Right atrium auricular region (tissue), 2 donors: ENCODE data around the gene ACTRT2. TPM values are rescaled to one million over a fixed set of nuclear protein-coding genes. Genes with fewer than 3 reads are reported as not detected.

ENCODE experiments used
- DNase-seq: peaks from one replicate; pipeline ENCODE4 v3.0.0-alpha.2; 2019; ENCODE audit warnings: low spot score
- H3K27ac ChIP-seq, 2 donors: fragments of 200-600 bp; sonication (generic); 1 replicate in 1 of 2; 2 replicates in 1 of 2; pipeline ENCODE4 v1.5.1; 2016 to 2019
- H3K27me3 ChIP-seq, 2 donors: fragments of 200-600 bp; sonication (generic); one replicate each; pipeline versions ENCODE4 v1.5.1 to v1.6.0; 2017 to 2019
- H3K36me3 ChIP-seq: fragments of 200-600 bp; sonication (generic); one replicate; pipeline ENCODE4 v1.5.1; 2016
- H3K4me1 ChIP-seq, 2 donors: fragments of 200-600 bp; sonication (generic); one replicate each; pipeline versions ENCODE4 v1.5.1 to v1.6.0; 2017 to 2019
- H3K4me3 ChIP-seq, 2 donors: fragments of 200-600 bp; sonication (generic); 1 replicate in 1 of 2; 2 replicates in 1 of 2; pipeline ENCODE4 v1.5.1; 2017 to 2019; ENCODE audit warnings: mild to moderate bottlenecking in 1 of 2, moderate library complexity in 1 of 2
- H3K9me3 ChIP-seq, 2 donors: fragments of 200-600 bp; sonication (generic); one replicate each; pipeline ENCODE4 v1.5.1; 2019
- CTCF ChIP-seq, 2 donors: fragments of 200-600 bp; sonication (generic); IDR thresholded peaks; one replicate each; pipeline ENCODE4 v1.5.1; 2019; ENCODE audit warnings: antibody characterized with exemption in 2 of 2
- total RNA-seq, 2 donors: library from RNA; depleted of rRNA; stranded (reverse); fragments of >200 nt; gene quantifications; one replicate each; pipeline ENCODE4 v1.1.0, GENCODE V29; 2016

Gene ACTRT2
- total RNA-seq, 2 donors from 2014 or later, result not detected

DNA sequence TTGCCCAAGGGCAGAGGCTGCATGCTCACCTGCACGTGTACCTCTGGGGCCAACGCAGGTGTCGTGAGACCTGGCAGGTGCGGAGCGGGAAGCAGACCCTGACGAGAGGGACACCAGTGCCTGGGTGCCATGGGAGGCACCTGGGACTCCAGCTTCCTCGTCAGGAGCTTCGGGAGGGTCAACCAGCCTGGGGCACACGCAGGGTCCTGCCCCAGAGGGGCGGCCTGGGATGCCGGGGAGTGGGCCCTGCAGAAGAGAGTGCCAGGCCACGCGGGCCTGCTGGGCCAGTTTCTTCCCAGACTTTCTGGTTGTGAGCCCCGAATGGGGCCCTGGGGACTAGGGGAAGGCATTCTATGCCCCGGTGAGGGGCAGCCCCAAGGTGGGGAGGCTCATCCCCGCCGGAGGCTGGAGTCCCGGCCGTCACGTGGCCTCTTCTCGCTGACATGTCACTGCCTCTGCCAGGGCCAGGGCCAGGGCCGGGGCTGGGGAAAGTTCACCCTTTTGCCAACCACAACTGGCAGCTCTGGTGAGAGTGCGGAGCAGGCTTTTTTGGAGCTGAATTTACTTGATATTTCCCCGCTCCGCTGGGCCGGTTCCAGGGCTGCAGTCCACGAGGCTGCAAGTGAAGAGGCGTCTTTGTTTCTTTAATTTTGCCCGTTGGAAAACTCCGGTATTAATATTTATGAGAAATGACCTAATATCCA is 38.5 kb upstream of the ACTRT2 start:
- no peak for DNase-seq
- no peak overlapping the region for H3K27ac ChIP-seq
- H3K4me1 ChIP-seq, result peaks cover 0 to 12% of the 10 kb centered on the region in 2 donors
- H3K4me3 ChIP-seq, result no peak overlapping the region
- H3K36me3 ChIP-seq, result no peaks in the 10 kb centered on the region
- H3K9me3 ChIP-seq, result no peaks in the 10 kb centered on the region
- no peaks in the 10 kb centered on the region for H3K27me3 ChIP-seq
- no peak for TF ChIP-seq CTCF (IDR thresholded peaks at IDR 0.05)

DNA sequence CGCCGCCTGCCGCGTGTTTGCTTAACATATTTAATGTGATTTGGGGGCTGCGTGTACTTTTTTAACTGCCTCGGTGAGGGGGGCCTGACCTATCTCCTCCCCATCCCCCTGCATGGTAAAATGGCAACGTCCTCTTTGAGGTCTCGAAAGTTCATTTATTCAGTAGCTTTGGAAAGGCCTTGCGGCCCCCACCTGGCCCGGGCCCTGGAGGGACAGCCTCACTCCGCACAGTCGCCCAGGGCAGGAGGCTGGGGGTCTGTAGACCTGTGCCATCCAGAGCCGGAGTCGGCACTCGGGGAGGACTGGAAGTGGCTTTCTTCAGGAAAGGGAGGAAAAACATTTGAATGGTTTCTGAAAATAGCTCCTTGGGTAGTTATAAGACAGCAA is 38.0 kb upstream of the ACTRT2 start:
- H3K9me3 ChIP-seq, result no peaks in the 10 kb centered on the region
- H3K36me3 ChIP-seq, result no peaks in the 10 kb centered on the region
- H3K27me3 ChIP-seq, result no peaks in the 10 kb centered on the region
- H3K27ac ChIP-seq, result no peak overlapping the region
- DNase-seq, result no peak
- no peak for TF ChIP-seq CTCF (IDR thresholded peaks at IDR 0.05)
- peaks cover 0 to 12% of the 10 kb centered on the region in 2 donors for H3K4me1 ChIP-seq
- H3K4me3 ChIP-seq, result no peak overlapping the region

DNA sequence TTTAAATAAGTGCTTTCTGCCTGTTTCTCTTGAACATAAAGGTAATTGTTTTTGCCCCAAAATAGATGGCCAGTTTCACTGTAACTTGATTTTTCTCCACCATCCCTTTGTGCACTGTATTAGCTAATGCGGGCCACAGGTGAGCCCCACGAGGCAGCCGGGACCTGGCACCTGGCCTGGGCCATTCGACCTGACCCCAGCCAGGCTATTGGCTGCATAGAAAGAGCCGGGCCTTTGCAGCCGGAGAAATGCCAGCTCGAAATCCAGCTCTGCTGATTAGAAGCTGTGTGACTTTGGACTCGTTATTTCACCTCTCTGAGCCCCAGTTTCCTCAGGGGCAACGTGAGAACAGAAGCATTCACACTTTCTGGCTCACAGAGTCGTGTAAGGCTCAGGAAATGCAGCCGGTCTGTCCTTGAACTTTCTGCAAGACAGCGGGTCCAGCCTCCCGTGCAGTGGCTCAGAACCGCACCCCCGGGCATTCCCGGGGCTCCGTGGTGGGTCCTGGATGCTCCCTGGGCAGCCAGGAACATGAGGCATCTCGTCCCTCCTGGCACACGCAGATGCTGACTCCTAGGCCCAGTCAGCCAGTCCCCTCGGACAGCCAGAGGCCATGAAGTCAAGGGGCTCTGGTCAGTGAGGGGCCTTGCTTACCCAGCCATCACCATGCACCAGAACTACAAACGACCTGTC is 37.4 kb upstream of the ACTRT2 start:
- H3K9me3 ChIP-seq, result no peaks in the 10 kb centered on the region
- no peak overlapping the region for H3K4me3 ChIP-seq
- H3K36me3 ChIP-seq, result no peaks in the 10 kb centered on the region
- H3K27ac ChIP-seq, result no peak overlapping the region
- H3K4me1 ChIP-seq, result peaks cover 0 to 12% of the 10 kb centered on the region in 2 donors
- H3K27me3 ChIP-seq, result no peaks in the 10 kb centered on the region
- no peak for TF ChIP-seq CTCF (IDR thresholded peaks at IDR 0.05)
- no peak for DNase-seq

- H3K4me1 ChIP-seq, result peaks cover 0 to 12% of the 10 kb centered on the region in 2 donors
Measured at GRCh38 chr1:2984399-2985061, 36.7 kb upstream of the ACTRT2 start.

GRCh38 chr1:2985067-2985561 is 36.2 kb upstream of the ACTRT2 start:
- no peak for TF ChIP-seq CTCF (IDR thresholded peaks at IDR 0.05)
- peaks cover 0 to 10% of the 10 kb centered on the region in 2 donors for H3K4me1 ChIP-seq
- no peaks in the 10 kb centered on the region for H3K27me3 ChIP-seq
- DNase-seq, result no peak
- no peaks in the 10 kb centered on the region for H3K9me3 ChIP-seq
- H3K36me3 ChIP-seq, result no peaks in the 10 kb centered on the region
- H3K27ac ChIP-seq, result no peak overlapping the region
- H3K4me3 ChIP-seq, result no peak overlapping the region

More at GRCh38 chr1:2984399-2985061, 36.7 kb upstream of the ACTRT2 start:
- H3K4me3 ChIP-seq, result no peak overlapping the region
- H3K27ac ChIP-seq, result no peak overlapping the region
- H3K36me3 ChIP-seq, result no peaks in the 10 kb centered on the region
- no peak for TF ChIP-seq CTCF (IDR thresholded peaks at IDR 0.05)
- DNase-seq, result no peak
- H3K27me3 ChIP-seq, result no peaks in the 10 kb centered on the region
- H3K9me3 ChIP-seq, result no peaks in the 10 kb centered on the region
